Measurements from ENCODE around the gene CLEC2A.
A peak's percentile ranks its signal among the peaks of the same experiment; 100 is the strongest.
"Not testable (repeated sequence)": the region's sequence is repeated elsewhere in the genome, so short reads cannot be mapped to it uniquely, and the experiment has no call there.

CLEC2A gene

GRCh38 chr12:9888665-9889273 lies 43.4 kb downstream of the CLEC2A start:
- Histone ChIP-seq H3K4me2 (no peak overlapping the region), H3K9ac (no peak overlapping the region), H3K4me3 (no peak overlapping the region), H3K4me1 (no peaks in the 10 kb centered on the region), H3K27me3 (no peaks in the 10 kb centered on the region), H3K9me3 (no peaks in the 10 kb centered on the region), H4K20me1 (no peaks in the 10 kb centered on the region), H3K36me3 (no peaks in the 10 kb centered on the region), H3K27ac (no peak overlapping the region)
- TF ChIP-seq Cebpa-rat (IDR thresholded peaks at IDR 0.05) = no peak

GRCh38 chr12:9883175-9883574 lies 49.0 kb downstream of the CLEC2A start:
- no peak for TF ChIP-seq Cebpa-rat (IDR thresholded peaks at IDR 0.05)
- no peaks in the 10 kb centered on the region for H3K27me3 ChIP-seq
- no peaks in the 10 kb centered on the region for H3K9me3 ChIP-seq
- H3K4me3 ChIP-seq = no peak overlapping the region
- no peaks in the 10 kb centered on the region for H4K20me1 ChIP-seq
- no peak overlapping the region for H3K27ac ChIP-seq
- H3K9ac ChIP-seq = no peak overlapping the region
- H3K4me1 ChIP-seq = peaks cover 14% of the 10 kb centered on the region
- no peak overlapping the region for H3K4me2 ChIP-seq
- H3K36me3 ChIP-seq = no peaks in the 10 kb centered on the region

- no peak overlapping the region for H3K9ac ChIP-seq
- no peak for TF ChIP-seq Cebpa-rat (IDR thresholded peaks at IDR 0.05)
- H3K4me3 ChIP-seq = no peak overlapping the region
- H3K27me3 ChIP-seq = no peaks in the 10 kb centered on the region
- H4K20me1 ChIP-seq = no peaks in the 10 kb centered on the region
- H3K27ac ChIP-seq = no peak overlapping the region
- peaks cover 14% of the 10 kb centered on the region for H3K4me1 ChIP-seq
- H3K9me3 ChIP-seq = no peaks in the 10 kb centered on the region
- no peak overlapping the region for H3K4me2 ChIP-seq
- no peaks in the 10 kb centered on the region for H3K36me3 ChIP-seq
Observed at GRCh38 chr12:9881988-9882387, 50.2 kb downstream of the CLEC2A start.

- Histone ChIP-seq H3K4me3 (no peak within 1 kb of the TSS), H3K27ac (no peak within 1 kb of the TSS), H3K36me3 (no peaks in the 10 kb centered on the region), H4K20me1 (no peaks in the 10 kb centered on the region), H3K9me3 (no peaks in the 10 kb centered on the region), H3K4me1 (peaks cover 14% of the 10 kb centered on the region), H3K27me3 (no peaks in the 10 kb centered on the region), H3K9ac (no peak within 1 kb of the TSS), H3K4me2 (peak within 1 kb of the TSS; percentile 49)
- TF ChIP-seq Cebpa-rat (IDR thresholded peaks at IDR 0.05) = no peak
Observed at GRCh38 chr12:9881246-9881645, 50.9 kb downstream of the CLEC2A start, which contains the start of gene KLRF2. TSS of gene KLRF2 (plus strand) at chr12:9881489. CDS start at chr12:9881596, 107 bp downstream.

- no peak overlapping the region for H3K4me3 ChIP-seq
- no peaks in the 10 kb centered on the region for H4K20me1 ChIP-seq
- H3K9ac ChIP-seq = no peak overlapping the region
- H3K27ac ChIP-seq = no peak overlapping the region
- TF ChIP-seq Cebpa-rat (IDR thresholded peaks at IDR 0.05) = no peak
- no peaks in the 10 kb centered on the region for H3K36me3 ChIP-seq
- no peaks in the 10 kb centered on the region for H3K9me3 ChIP-seq
- H3K27me3 ChIP-seq = no peaks in the 10 kb centered on the region
- peak overlapping the region; percentile 49 for H3K4me2 ChIP-seq
- peaks cover 14% of the 10 kb centered on the region for H3K4me1 ChIP-seq
Observed at GRCh38 chr12:9880532-9881078, 51.6 kb downstream of the CLEC2A start.

- not testable (repeated sequence) for H3K27ac ChIP-seq, H3K4me1 ChIP-seq, H3K27me3 ChIP-seq, H4K20me1 ChIP-seq, H3K36me3 ChIP-seq, H3K9ac ChIP-seq, H3K4me2 ChIP-seq, H3K4me3 ChIP-seq, H3K9me3 ChIP-seq
Observed at GRCh38 chr12:9876120-9876519, 56.0 kb downstream of the CLEC2A start.

- peaks cover 8% of the 10 kb centered on the region; the same call in 1 of the 2 replicates for H3K4me1 ChIP-seq
- no peak overlapping the region for H3K4me3 ChIP-seq
Observed at GRCh38 chr12:9872742-9873141, 59.4 kb downstream of the CLEC2A start.

GRCh38 chr12:9872162-9872561 lies 60.0 kb downstream of the CLEC2A start:
- H3K36me3 ChIP-seq = no peaks in the 10 kb centered on the region
- no peak overlapping the region for H3K27ac ChIP-seq
- TF ChIP-seq Cebpa-rat (IDR thresholded peaks at IDR 0.05) = no peak
- no peak overlapping the region for H3K4me2 ChIP-seq
- no peak overlapping the region for H3K4me3 ChIP-seq
- H3K27me3 ChIP-seq = peaks cover 32% of the 10 kb centered on the region
- peaks cover 8% of the 10 kb centered on the region; the same call in 1 of the 2 replicates for H3K4me1 ChIP-seq
- peaks cover 27% of the 10 kb centered on the region for H4K20me1 ChIP-seq
- no peak overlapping the region for H3K9ac ChIP-seq
- 0 out of 2 replicates have a peak, but pooled peaks cover 4% of the 10 kb centered on the region for H3K9me3 ChIP-seq

More at GRCh38 chr12:9872742-9873141, 59.4 kb downstream of the CLEC2A start:
- no peaks in the 10 kb centered on the region for H3K36me3 ChIP-seq
- H3K9ac ChIP-seq = no peak overlapping the region
- no peak overlapping the region for H3K4me2 ChIP-seq
- 0 out of 2 replicates have a peak, but pooled peaks cover 4% of the 10 kb centered on the region for H3K9me3 ChIP-seq
- H4K20me1 ChIP-seq = peaks cover 22% of the 10 kb centered on the region
- H3K27me3 ChIP-seq = peaks cover 26% of the 10 kb centered on the region
- TF ChIP-seq Cebpa-rat (IDR thresholded peaks at IDR 0.05) = no peak
- H3K27ac ChIP-seq = no peak overlapping the region

- no peak overlapping the region for H3K4me2 ChIP-seq
- no peak overlapping the region for H3K9ac ChIP-seq
Observed at GRCh38 chr12:9870286-9870866, 61.8 kb downstream of the CLEC2A start.

More at GRCh38 chr12:9870286-9870866, 61.8 kb downstream of the CLEC2A start:
- Histone ChIP-seq H3K9me3 (0 out of 2 replicates have a peak, but pooled peaks cover 4% of the 10 kb centered on the region), H4K20me1 (peaks cover 34% of the 10 kb centered on the region), H3K36me3 (no peaks in the 10 kb centered on the region), H3K27ac (no peak overlapping the region), H3K4me1 (peaks cover 8% of the 10 kb centered on the region; the same call in 1 of the 2 replicates), H3K4me3 (no peak overlapping the region), H3K27me3 (peaks cover 50% of the 10 kb centered on the region)
- no peak for TF ChIP-seq Cebpa-rat (IDR thresholded peaks at IDR 0.05)
